22Rv1 (cell line): ENCODE data around the gene EPAS1.

Source experiments
- CTCF ChIP-seq: fragments of 450-650 bp; IDR thresholded peaks from 2 replicates; pipeline ENCODE4 v1.5.1; 2017; ENCODE audit warnings: mild to moderate bottlenecking
- ZFX ChIP-seq: fragments of 450-650 bp; IDR thresholded peaks from 2 replicates; pipeline ENCODE4 v1.6.1; 2017; ENCODE audit warnings: antibody characterized with exemption, borderline replicate concordance

DNA sequence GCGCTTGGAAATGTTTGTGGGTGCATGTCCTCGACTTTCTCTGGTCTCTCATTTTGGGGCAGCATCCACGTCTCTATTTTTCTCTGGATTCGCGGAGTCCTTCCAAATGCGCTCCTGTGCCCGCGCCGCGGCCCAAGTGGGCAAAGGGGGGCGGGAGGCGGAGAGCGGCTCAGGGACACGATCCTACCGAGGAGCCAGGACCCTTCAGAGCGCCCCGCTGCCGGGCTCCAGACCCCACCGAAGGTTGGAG lies 990 bp downstream of the EPAS1 start:
- no peak for TF ChIP-seq CTCF
- TF ChIP-seq ZFX: no peak
